AG04450 (cell line): ENCODE data around the gene FUS. TPM values are rescaled to one million over a fixed set of nuclear protein-coding genes. Genes with fewer than 3 reads are reported as not detected.

Experiments used
- CTCF ChIA-PET: fragments of 300-600, 350-600 bp; formaldehyde crosslinking; extraction: SDS; loops from one replicate; lab custom pipeline; 2022; ENCODE audit warnings: antibody characterized with exemption, inconsistent platforms; lab: Charles Lee
- POLR2A ChIA-PET: fragments of 350-600 bp; formaldehyde crosslinking; extraction: SDS; loops from one replicate; lab custom pipeline; 2021; ENCODE audit warnings: antibody characterized with exemption, inconsistent platforms; lab: Yijun Ruan, JAX
- DNase-seq: peaks from one replicate; pipeline ENCODE4 v3.0.0-alpha.2; 2011; ENCODE audit warnings: low read depth, low spot score
- H3K27ac ChIP-seq: one replicate; pipeline ENCODE4 v1.5.1; 2012; ENCODE audit warnings: low read depth, low read length, control low read depth
- H3K27me3 ChIP-seq: one replicate; pipeline ENCODE4 v1.6.0; 2012; ENCODE audit warnings: low read length; ENCODE audit not compliant: control insufficient read depth, insufficient read depth
- H3K4me3 ChIP-seq: 2 replicates; pipeline ENCODE4 v1.5.1; 2011; ENCODE audit warnings: mild to moderate bottlenecking, low read depth, low read length, control low read depth
- H3K9me3 ChIP-seq: 2 replicates; pipeline ENCODE4 v1.5.1; 2012; ENCODE audit warnings: low read length; ENCODE audit not compliant: control insufficient read depth, insufficient read depth
- CTCF ChIP-seq: IDR thresholded peaks from 2 replicates; pipeline ENCODE4 v1.5.1; 2011; ENCODE audit warnings: low read depth, low read length, control low read depth, inconsistent platforms
- polyA minus RNA-seq: library from RNA; depleted of rRNA, polyadenylated mRNA; stranded (reverse); fragments of >200 nt; gene quantifications from 2 replicates; pipeline ENCODE4 v1.2.3, GENCODE V29; 2011; rRNA and poly(A)+ RNA removed
- polyA plus RNA-seq: library from polyadenylated mRNA; depleted of rRNA; stranded (reverse); fragments of >200 nt; gene quantifications from 2 replicates; pipeline ENCODE4 v1.2.3, GENCODE V29; 2011; rRNA removed

Gene FUS
- polyA plus RNA-seq (156 and 166 TPM in 2 replicates), polyA minus RNA-seq (124 and 147 TPM in 2 replicates)

GRCh38 chr16:31179747-31180459, at the start of gene FUS:
FUS (plus strand) TSS chr16:31180139; CDS start chr16:31180215, 76 bp downstream.
- ChIA-PET POLR2A (interaction anchor here (0.5 to 2.7 kb wide), 48 partner anchors 8 to 694 kb away, joined by 3 to 75 read pairs (median 6); partner anchors contain the start of genes ARMC5, HSD3B7, KAT8 and PYCARD), CTCF (interaction anchor here (1.7 kb wide), 1 partner anchor 38 kb away, joined by 7 read pairs; no protein-coding TSS in a partner anchor)
- no peaks in the 10 kb centered on the region; the same call in 1 of the 2 replicates for H3K9me3 ChIP-seq
- no peaks in the 10 kb centered on the region for H3K27me3 ChIP-seq
- DNase-seq: peak; percentile 85
- H3K4me3 ChIP-seq: peak within 1 kb of the TSS; percentile 95
- peak within 1 kb of the TSS; percentile 91 for H3K27ac ChIP-seq
- TF ChIP-seq CTCF: no peak

GRCh38 chr16:31130336-31130891, 49.5 kb upstream of the FUS start:
- Histone ChIP-seq H3K9me3 (no peaks in the 10 kb centered on the region), H3K27me3 (peaks cover 2% of the 10 kb centered on the region), H3K27ac (no peak overlapping the region), H3K4me3 (no peak overlapping the region)
- TF ChIP-seq CTCF: no peak
- DNase-seq: no peak
- ChIA-PET POLR2A (no interaction called here), CTCF (interaction anchor here (1.3 kb wide), 1 partner anchor 12 kb away, joined by 4 read pairs; no protein-coding TSS in a partner anchor)

- ChIA-PET CTCF (interaction anchor here (1.3 kb wide), 1 partner anchor 12 kb away, joined by 4 read pairs; no protein-coding TSS in a partner anchor), POLR2A (no interaction called here)
- TF ChIP-seq CTCF: no peak
- no peaks in the 10 kb centered on the region for H3K9me3 ChIP-seq
- H3K27ac ChIP-seq: no peak overlapping the region
- DNase-seq: no peak
- H3K4me3 ChIP-seq: no peak overlapping the region
- H3K27me3 ChIP-seq: peaks cover 2% of the 10 kb centered on the region
These were observed 49.0 kb upstream of the FUS start for GRCh38 chr16:31130899-31131298.

GRCh38 chr16:31131416-31131815, 48.5 kb upstream of the FUS start:
- CTCF ChIA-PET: no interaction called here
- no peak for TF ChIP-seq CTCF
- DNase-seq: no peak
- Histone ChIP-seq H3K27me3 (peaks cover 2% of the 10 kb centered on the region), H3K27ac (no peak overlapping the region), H3K4me3 (no peak overlapping the region), H3K9me3 (no peaks in the 10 kb centered on the region)
- POLR2A ChIA-PET: interaction anchor here (1.3 to 1.7 kb wide), 2 partner anchors 11 to 14 kb away, joined by 3 read pairs; partner anchors contain the start of gene KAT8

GRCh38 chr16:31131841-31132271, 48.1 kb upstream of the FUS start:
- Histone ChIP-seq H3K9me3 (no peaks in the 10 kb centered on the region), H3K4me3 (no peak overlapping the region), H3K27ac (no peak overlapping the region), H3K27me3 (peaks cover 2% of the 10 kb centered on the region)
- TF ChIP-seq CTCF: no peak
- ChIA-PET POLR2A (interaction anchor here (1.3 to 1.7 kb wide), 2 partner anchors 10 to 15 kb away, joined by 3 read pairs; partner anchors contain the start of gene KAT8), CTCF (no interaction called here)
- no peak for DNase-seq
